ENCODE data around the gene DNAH6.

GRCh38 chr2:84631047-84631446 is 114.7 kb downstream of the DNAH6 start:
- no peak for TF ChIP-seq GATA3 (IDR thresholded peaks at IDR 0.05; ENCODE audit: low read depth, low read length)
- TF ChIP-seq GATA2 (IDR thresholded peaks at IDR 0.05; ENCODE audit: low read depth, low read length) = no peak

Data from SH-SY5Y (cell line).